ENCODE data around the gene IL1RAP.

IL1RAP gene

DNA sequence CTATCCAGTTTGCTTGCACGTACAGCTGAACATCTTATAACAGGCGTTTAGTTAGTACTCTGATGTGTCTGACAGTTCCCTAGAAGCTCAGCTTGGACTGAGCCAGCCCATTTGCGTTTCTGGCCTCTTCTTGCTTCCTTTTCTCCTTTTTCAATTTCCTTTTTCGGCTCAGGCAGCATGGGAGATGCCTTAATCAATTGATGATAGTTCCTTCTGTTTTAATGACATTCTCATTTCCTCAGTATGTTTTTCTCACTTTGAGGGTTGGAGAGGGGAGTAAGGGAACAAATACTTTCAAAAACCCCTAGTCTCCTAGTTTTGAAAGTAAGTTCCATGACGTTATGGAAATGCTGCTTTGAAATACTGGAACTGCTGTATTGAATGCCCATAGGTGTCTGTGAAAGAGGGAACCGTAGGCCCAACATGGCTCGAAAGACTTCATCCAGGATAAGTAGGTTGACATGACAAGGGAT, 18.9 kb downstream of the IL1RAP start:
- Histone ChIP-seq H3K27me3 (ENCODE audit: insufficient read depth, poor library complexity, severe bottlenecking) (no peaks in the 10 kb centered on the region), H3K4me3 (replicated peaks; ENCODE audit: insufficient read depth, low read length) (no peak overlapping the region), H3K27ac (replicated peaks) (no peak overlapping the region)
- no peak for DNase-seq (ENCODE audit: low read depth in 1 of 2, low spot score in 1 of 2)
- TF ChIP-seq, protein P1, sequence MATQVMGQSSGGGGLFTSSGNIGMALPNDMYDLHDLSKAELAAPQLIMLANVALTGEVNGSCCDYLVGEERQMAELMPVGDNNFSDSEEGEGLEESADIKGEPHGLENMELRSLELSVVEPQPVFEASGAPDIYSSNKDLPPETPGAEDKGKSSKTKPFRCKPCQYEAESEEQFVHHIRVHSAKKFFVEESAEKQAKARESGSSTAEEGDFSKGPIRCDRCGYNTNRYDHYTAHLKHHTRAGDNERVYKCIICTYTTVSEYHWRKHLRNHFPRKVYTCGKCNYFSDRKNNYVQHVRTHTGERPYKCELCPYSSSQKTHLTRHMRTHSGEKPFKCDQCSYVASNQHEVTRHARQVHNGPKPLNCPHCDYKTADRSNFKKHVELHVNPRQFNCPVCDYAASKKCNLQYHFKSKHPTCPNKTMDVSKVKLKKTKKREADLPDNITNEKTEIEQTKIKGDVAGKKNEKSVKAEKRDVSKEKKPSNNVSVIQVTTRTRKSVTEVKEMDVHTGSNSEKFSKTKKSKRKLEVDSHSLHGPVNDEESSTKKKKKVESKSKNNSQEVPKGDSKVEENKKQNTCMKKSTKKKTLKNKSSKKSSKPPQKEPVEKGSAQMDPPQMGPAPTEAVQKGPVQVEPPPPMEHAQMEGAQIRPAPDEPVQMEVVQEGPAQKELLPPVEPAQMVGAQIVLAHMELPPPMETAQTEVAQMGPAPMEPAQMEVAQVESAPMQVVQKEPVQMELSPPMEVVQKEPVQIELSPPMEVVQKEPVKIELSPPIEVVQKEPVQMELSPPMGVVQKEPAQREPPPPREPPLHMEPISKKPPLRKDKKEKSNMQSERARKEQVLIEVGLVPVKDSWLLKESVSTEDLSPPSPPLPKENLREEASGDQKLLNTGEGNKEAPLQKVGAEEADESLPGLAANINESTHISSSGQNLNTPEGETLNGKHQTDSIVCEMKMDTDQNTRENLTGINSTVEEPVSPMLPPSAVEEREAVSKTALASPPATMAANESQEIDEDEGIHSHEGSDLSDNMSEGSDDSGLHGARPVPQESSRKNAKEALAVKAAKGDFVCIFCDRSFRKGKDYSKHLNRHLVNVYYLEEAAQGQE (IDR thresholded peaks at IDR 0.05; ENCODE audit: insufficient replicate concordance, low read depth): no peak
- TF ChIP-seq, protein P2, sequence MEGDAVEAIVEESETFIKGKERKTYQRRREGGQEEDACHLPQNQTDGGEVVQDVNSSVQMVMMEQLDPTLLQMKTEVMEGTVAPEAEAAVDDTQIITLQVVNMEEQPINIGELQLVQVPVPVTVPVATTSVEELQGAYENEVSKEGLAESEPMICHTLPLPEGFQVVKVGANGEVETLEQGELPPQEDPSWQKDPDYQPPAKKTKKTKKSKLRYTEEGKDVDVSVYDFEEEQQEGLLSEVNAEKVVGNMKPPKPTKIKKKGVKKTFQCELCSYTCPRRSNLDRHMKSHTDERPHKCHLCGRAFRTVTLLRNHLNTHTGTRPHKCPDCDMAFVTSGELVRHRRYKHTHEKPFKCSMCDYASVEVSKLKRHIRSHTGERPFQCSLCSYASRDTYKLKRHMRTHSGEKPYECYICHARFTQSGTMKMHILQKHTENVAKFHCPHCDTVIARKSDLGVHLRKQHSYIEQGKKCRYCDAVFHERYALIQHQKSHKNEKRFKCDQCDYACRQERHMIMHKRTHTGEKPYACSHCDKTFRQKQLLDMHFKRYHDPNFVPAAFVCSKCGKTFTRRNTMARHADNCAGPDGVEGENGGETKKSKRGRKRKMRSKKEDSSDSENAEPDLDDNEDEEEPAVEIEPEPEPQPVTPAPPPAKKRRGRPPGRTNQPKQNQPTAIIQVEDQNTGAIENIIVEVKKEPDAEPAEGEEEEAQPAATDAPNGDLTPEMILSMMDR (IDR thresholded peaks at IDR 0.05; ENCODE audit: insufficient read depth, low read length): no peak
- TF ChIP-seq SPI1 (IDR thresholded peaks at IDR 0.05; ENCODE audit: borderline replicate concordance, low read depth): no peak
- no peak for TF ChIP-seq POLR2AphosphoS5 (IDR thresholded peaks at IDR 0.05; ENCODE audit: low read depth)

DNA sequence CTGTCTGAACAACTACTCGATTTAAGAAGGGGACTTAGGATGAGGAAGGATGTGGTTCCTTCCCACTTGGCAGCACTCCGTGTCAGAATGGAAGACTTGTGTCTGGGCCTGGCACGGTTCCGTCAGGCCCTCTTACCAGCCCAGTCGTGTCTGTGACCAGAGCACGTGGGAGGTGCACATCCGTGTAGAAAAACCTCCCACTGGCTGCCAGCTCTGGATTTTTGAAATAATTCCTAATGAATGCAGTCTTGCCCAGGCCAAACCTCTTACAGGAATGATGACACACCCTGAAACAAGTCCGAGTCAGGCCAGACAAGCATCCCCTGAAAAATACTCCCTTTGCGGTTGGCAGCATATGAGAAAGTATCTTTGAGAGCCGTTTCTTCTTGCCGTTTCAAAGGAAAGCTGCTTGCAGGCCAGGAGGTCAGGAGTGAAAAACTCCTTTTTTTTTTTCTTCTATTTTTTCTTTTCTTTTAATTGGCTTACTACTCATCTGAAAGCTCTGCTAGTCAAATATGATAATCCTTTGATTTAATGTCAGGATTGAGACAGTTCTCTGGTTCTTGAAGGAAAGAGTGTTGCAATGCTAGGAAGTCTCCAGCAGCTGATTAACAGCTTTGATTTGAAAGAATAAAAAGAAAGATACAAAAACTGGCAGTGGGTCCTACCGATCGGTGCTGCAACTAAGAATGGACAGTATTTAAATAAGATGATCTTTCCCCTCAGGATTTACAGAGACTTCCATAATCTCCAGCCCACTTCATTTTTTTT, 19.8 kb downstream of the IL1RAP start:
- Histone ChIP-seq H3K4me3 (replicated peaks; ENCODE audit: insufficient read depth, low read length) (no peak overlapping the region), H3K27me3 (ENCODE audit: insufficient read depth, poor library complexity, severe bottlenecking) (no peaks in the 10 kb centered on the region), H3K27ac (replicated peaks) (no peak overlapping the region)
- no peak for DNase-seq (ENCODE audit: low read depth in 1 of 2, low spot score in 1 of 2)
- TF ChIP-seq SPI1 (IDR thresholded peaks at IDR 0.05; ENCODE audit: borderline replicate concordance, low read depth) (no peak), POLR2AphosphoS5 (IDR thresholded peaks at IDR 0.05; ENCODE audit: low read depth) (no peak), GABPA (IDR thresholded peaks at IDR 0.05; ENCODE audit: low read depth) (no peak)
- TF ChIP-seq, protein P2 (IDR thresholded peaks at IDR 0.05; ENCODE audit: insufficient read depth, low read length): no peak
- TF ChIP-seq, protein P1 (IDR thresholded peaks at IDR 0.05; ENCODE audit: insufficient replicate concordance, low read depth): no peak

DNA sequence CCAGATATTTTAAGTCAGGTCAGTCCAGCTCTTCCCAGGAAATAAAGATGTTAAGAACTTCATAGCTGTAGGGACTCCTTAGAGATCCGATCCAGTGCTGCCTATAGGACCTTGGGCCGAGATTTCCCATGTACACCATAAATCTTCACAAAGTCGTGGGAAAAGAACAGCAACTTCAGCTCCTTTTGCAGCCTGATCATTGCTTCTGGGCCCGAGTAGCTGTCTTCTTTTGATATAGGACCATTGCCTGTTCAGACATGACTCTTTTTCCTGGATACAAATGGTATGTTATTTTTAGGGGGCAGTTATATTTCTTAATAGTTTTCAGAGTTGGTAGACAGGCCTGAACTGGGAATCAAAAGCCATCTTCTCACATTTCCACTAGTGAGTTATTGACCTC, 20.5 kb downstream of the IL1RAP start:
- no peak overlapping the region for H3K4me3 ChIP-seq (replicated peaks; ENCODE audit: insufficient read depth, low read length)
- TF ChIP-seq, protein P1 (IDR thresholded peaks at IDR 0.05; ENCODE audit: insufficient replicate concordance, low read depth): no peak
- TF ChIP-seq POLR2AphosphoS5 (IDR thresholded peaks at IDR 0.05; ENCODE audit: low read depth): no peak
- TF ChIP-seq, protein P2 (IDR thresholded peaks at IDR 0.05; ENCODE audit: insufficient read depth, low read length): no peak
- TF ChIP-seq SPI1 (IDR thresholded peaks at IDR 0.05; ENCODE audit: borderline replicate concordance, low read depth): no peak
- no peak for TF ChIP-seq GABPA (IDR thresholded peaks at IDR 0.05; ENCODE audit: low read depth)
- H3K27me3 ChIP-seq (ENCODE audit: insufficient read depth, poor library complexity, severe bottlenecking): no peaks in the 10 kb centered on the region
- no peak overlapping the region for H3K27ac ChIP-seq (replicated peaks)
- DNase-seq (ENCODE audit: low read depth in 1 of 2, low spot score in 1 of 2): no peak
